ENCODE measurements around the gene OR2AT4. TPM values are rescaled to one million over a fixed set of nuclear protein-coding genes. Genes with fewer than 3 reads are reported as not detected.

The OR2AT4 gene
- total and polyA plus RNA-seq, 2 donors (not counting 3 experiments of a cell fraction or from before 2014, with no cell fraction given): not detected

GRCh38 chr11:75069473-75069872 is 27.2 kb downstream of the OR2AT4 start:
- Histone ChIP-seq H3K4me2 (ENCODE audit: insufficient read depth, low read length) (no peak overlapping the region), H2AFZ (ENCODE audit: low read depth, low read length) (no peak overlapping the region), H3K9ac (replicated peaks; ENCODE audit: extremely low read depth, insufficient read depth, low read length) (no peak overlapping the region), H4K20me1 (replicated peaks; ENCODE audit: control insufficient read depth, extremely low read depth, insufficient read depth, low read length) (no peaks in the 10 kb centered on the region), H3K27ac (ENCODE audit: insufficient read depth, low read depth, low read length) (no peak overlapping the region), H3K36me3 (ENCODE audit: control insufficient read depth in 2 of 2, extremely low read depth in 1 of 2, insufficient read depth in 2 of 2, low read length in 2 of 2) (no peaks in the 10 kb centered on the region), H3K4me1 (ENCODE audit: control insufficient read depth, extremely low read depth, insufficient read depth, low read length) (no peaks in the 10 kb centered on the region), H3K27me3 (ENCODE audit: control insufficient read depth in 2 of 2, insufficient read depth in 2 of 2, low read length in 2 of 2) (peaks cover 11 to 27% of the 10 kb centered on the region in 2 experiments), H3K9me3 (replicated peaks; ENCODE audit: control insufficient read depth, insufficient read depth, low read length) (no peaks in the 10 kb centered on the region), H3K9me1 (replicated peaks; ENCODE audit: control insufficient read depth, extremely low read depth, insufficient read depth, low read length) (no peaks in the 10 kb centered on the region), H3K79me2 (ENCODE audit: control insufficient read depth, insufficient read depth, low read length) (no peaks in the 10 kb centered on the region), H3K4me3 (replicated peaks in 1 of 3; ENCODE audit: insufficient read depth in 1 of 3, low read depth in 1 of 3, low read length in 3 of 3) (no peak overlapping the region)
- dilution Hi-C loops (cut with MboI; ENCODE audit: extremely low pct_ligation_motif_present, low sequenced_read_pairs) (no loop called here), intact Hi-C loops (cut with micrococcal nuclease) (no loop called here)
- FAIRE-seq (no peak), DNase-seq (ENCODE audit: low read depth, low spot score) (no peak)
- POLR2A ChIA-PET: no interaction called here
- CTCF ChIA-PET: interaction anchor here (0.7 kb wide), 1 partner anchor 47 kb away, joined by 3 read pairs; no protein-coding TSS in a partner anchor
- TF ChIP-seq JUN (IDR thresholded peaks at IDR 0.05; ENCODE audit: borderline replicate concordance, insufficient read depth, insufficient read length, low read depth) (no peak), FOS (IDR thresholded peaks at IDR 0.05; ENCODE audit: borderline replicate concordance, insufficient read depth, low read length) (no peak), EZH2 (IDR thresholded peaks at IDR 0.05; ENCODE audit: borderline replicate concordance, low read depth, low read length, severe bottlenecking) (no peak), MYC (IDR thresholded peaks at IDR 0.05; ENCODE audit: low read depth, low read length) (no peak), MAX (IDR thresholded peaks at IDR 0.05; ENCODE audit: insufficient read depth, insufficient read length) (no peak), GATA2 (IDR thresholded peaks at IDR 0.05; ENCODE audit: insufficient read depth, insufficient read length, low read depth, low read length) (no peak), POLR2A (IDR thresholded peaks at IDR 0.05; ENCODE audit: low read depth, low read length) (no peak), POLR2AphosphoS5 (IDR thresholded peaks at IDR 0.05; ENCODE audit: insufficient read depth, low read depth, low read length) (no peak)
- TF ChIP-seq, protein P1, sequence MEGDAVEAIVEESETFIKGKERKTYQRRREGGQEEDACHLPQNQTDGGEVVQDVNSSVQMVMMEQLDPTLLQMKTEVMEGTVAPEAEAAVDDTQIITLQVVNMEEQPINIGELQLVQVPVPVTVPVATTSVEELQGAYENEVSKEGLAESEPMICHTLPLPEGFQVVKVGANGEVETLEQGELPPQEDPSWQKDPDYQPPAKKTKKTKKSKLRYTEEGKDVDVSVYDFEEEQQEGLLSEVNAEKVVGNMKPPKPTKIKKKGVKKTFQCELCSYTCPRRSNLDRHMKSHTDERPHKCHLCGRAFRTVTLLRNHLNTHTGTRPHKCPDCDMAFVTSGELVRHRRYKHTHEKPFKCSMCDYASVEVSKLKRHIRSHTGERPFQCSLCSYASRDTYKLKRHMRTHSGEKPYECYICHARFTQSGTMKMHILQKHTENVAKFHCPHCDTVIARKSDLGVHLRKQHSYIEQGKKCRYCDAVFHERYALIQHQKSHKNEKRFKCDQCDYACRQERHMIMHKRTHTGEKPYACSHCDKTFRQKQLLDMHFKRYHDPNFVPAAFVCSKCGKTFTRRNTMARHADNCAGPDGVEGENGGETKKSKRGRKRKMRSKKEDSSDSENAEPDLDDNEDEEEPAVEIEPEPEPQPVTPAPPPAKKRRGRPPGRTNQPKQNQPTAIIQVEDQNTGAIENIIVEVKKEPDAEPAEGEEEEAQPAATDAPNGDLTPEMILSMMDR (IDR thresholded peaks at IDR 0.05; ENCODE audit: extremely low read depth in 1 of 2, insufficient read depth in 1 of 2, low read depth in 1 of 2, low read length in 2 of 2): no peak
- no TSS peak for BruUV-seq (replicated peaks)
